Neural cell (in vitro differentiated cells): ENCODE results near the gene DCN. TPM values are rescaled to one million over a fixed set of nuclear protein-coding genes. Genes with fewer than 3 reads are reported as not detected.

ENCODE experiments used
- H2AFZ ChIP-seq: fragments of 200-600, 300-800 bp; sonication (generic), shearing (Covaris generic); 2 replicates; pipeline ENCODE4 v1.6.0; 2014; ENCODE audit warnings: low read depth, mild to moderate bottlenecking, antibody characterized with exemption, low read length, moderate library complexity
- H3F3A ChIP-seq: fragments of 200-600 bp; shearing (Covaris generic); 2 replicates; pipeline ENCODE4 v1.6.1; 2016; ENCODE audit warnings: mild to moderate bottlenecking, moderate library complexity, mixed read lengths, antibody characterized with exemption, low read length; ENCODE audit not compliant: insufficient read depth, poor library complexity, severe bottlenecking
- H3K27ac ChIP-seq: fragments of 200-600, 300-800 bp; sonication (generic), shearing (Covaris generic); 2 replicates; pipeline ENCODE4 v1.5.1; 2014; ENCODE audit warnings: mild to moderate bottlenecking, low read length, moderate library complexity
- H3K27me3 ChIP-seq: fragments of 300-800, 200-600 bp; sonication (generic), shearing (Covaris generic); 2 replicates; pipeline ENCODE4 v1.6.0; 2014; ENCODE audit warnings: mild to moderate bottlenecking, low read depth, low read length, moderate library complexity; ENCODE audit not compliant: insufficient read depth
- H3K36me3 ChIP-seq: fragments of 300-800, 200-600 bp; sonication (generic), shearing (Covaris generic); 2 replicates; pipeline ENCODE4 v1.5.1; 2014; ENCODE audit warnings: mild to moderate bottlenecking, antibody characterized with exemption, low read length, moderate library complexity; ENCODE audit not compliant: insufficient read depth
- H3K4me2 ChIP-seq: fragments of 300-800, 200-600 bp; sonication (generic), shearing (Covaris generic); 2 replicates; pipeline ENCODE4 v1.6.0; 2014; ENCODE audit warnings: mild to moderate bottlenecking, low read length
- H3K4me3 ChIP-seq: fragments of 300-800, 200-600 bp; sonication (generic), shearing (Covaris generic); 2 replicates; pipeline ENCODE4 v1.5.1; 2014; ENCODE audit warnings: mild to moderate bottlenecking, low read length, moderate library complexity
- H3K79me2 ChIP-seq: fragments of 200-600 bp; shearing (Covaris generic); replicated peaks from 2 replicates; pipeline ENCODE4 v1.6.0; 2014; ENCODE audit warnings: mild to moderate bottlenecking, low read length, moderate library complexity; ENCODE audit not compliant: insufficient read depth
- H3K9ac ChIP-seq: fragments of 300-800, 200-600 bp; sonication (generic), shearing (Covaris generic); 2 replicates; pipeline ENCODE4 v1.6.1; 2016; ENCODE audit warnings: mild to moderate bottlenecking, low read length, mixed read lengths
- H3K9me2 ChIP-seq: fragments of 200-600 bp; shearing (Covaris generic); 2 replicates; pipeline ENCODE4 v1.6.1; 2016; ENCODE audit warnings: mild to moderate bottlenecking, low read length, mixed read lengths; ENCODE audit not compliant: insufficient read depth
- H3K9me3 ChIP-seq: fragments of 200-600, 300-800 bp; sonication (generic), shearing (Covaris generic); 2 replicates; pipeline ENCODE4 v1.6.1; 2016; ENCODE audit warnings: mild to moderate bottlenecking, mixed run types, low read length, moderate library complexity, mixed read lengths
- H4K20me1 ChIP-seq: fragments of 200-600 bp; shearing (Covaris generic); 2 replicates; pipeline ENCODE4 v1.6.1; 2016; ENCODE audit warnings: mild to moderate bottlenecking, mixed run types; ENCODE audit not compliant: insufficient read depth
- CTCF ChIP-seq: fragments of 450-650 bp; IDR thresholded peaks from 2 replicates; pipeline ENCODE4 v1.5.1; 2014; ENCODE audit warnings: antibody characterized with exemption, mild to moderate bottlenecking, moderate library complexity; ENCODE audit not compliant: poor library complexity, severe bottlenecking
- EP300 ChIP-seq: fragments of 450-650 bp; conservative IDR thresholded peaks from 2 replicates; pipeline ENCODE4 v1.6.1; 2014; ENCODE audit warnings: antibody characterized with exemption, mild to moderate bottlenecking, moderate library complexity; ENCODE audit not compliant: poor library complexity, severe bottlenecking
- EZH2 ChIP-seq: fragments of 200-600, 300-800 bp; shearing (Covaris generic), sonication (generic); IDR thresholded peaks from 2 replicates; pipeline ENCODE4 v1.6.1; 2014; ENCODE audit warnings: antibody characterized with exemption, low read length, borderline replicate concordance, mild to moderate bottlenecking; ENCODE audit not compliant: insufficient read depth, poor library complexity, severe bottlenecking
- MXI1 ChIP-seq: fragments of 450-650 bp; conservative IDR thresholded peaks from 2 replicates; pipeline ENCODE4 v1.6.1; 2014; ENCODE audit warnings: antibody characterized with exemption, mild to moderate bottlenecking; ENCODE audit not compliant: poor library complexity, severe bottlenecking
- POLR2AphosphoS5 ChIP-seq: IDR thresholded peaks from 2 replicates; pipeline ENCODE4 v1.6.1; 2012
- RAD21 ChIP-seq: fragments of 450-650 bp; conservative IDR thresholded peaks from 2 replicates; pipeline ENCODE4 v1.6.1; 2014; ENCODE audit warnings: antibody characterized with exemption, mild to moderate bottlenecking, moderate library complexity
- SMC3 ChIP-seq: fragments of 450-650 bp; conservative IDR thresholded peaks from 2 replicates; pipeline ENCODE4 v1.6.1; 2014; ENCODE audit warnings: antibody characterized with exemption, mild to moderate bottlenecking, moderate library complexity; ENCODE audit not compliant: poor library complexity
- TAF1 ChIP-seq: IDR thresholded peaks from 2 replicates; pipeline ENCODE4 v1.6.1; 2012; ENCODE audit warnings: low read depth
- polyA plus RNA-seq: library from polyadenylated mRNA; depleted of rRNA; stranded (reverse); fragments of >200 nt; gene quantifications from 2 replicates; pipeline ENCODE4 v1.2.3, GENCODE V29; 2014
- TF ChIP-seq, protein P1 (sequence below): IDR thresholded peaks from 2 replicates; pipeline ENCODE4 v1.6.1; 2012; ENCODE audit warnings: borderline replicate concordance

Gene DCN
- polyA plus RNA-seq, 1 donor from 2014 or later, result not detected

DNA sequence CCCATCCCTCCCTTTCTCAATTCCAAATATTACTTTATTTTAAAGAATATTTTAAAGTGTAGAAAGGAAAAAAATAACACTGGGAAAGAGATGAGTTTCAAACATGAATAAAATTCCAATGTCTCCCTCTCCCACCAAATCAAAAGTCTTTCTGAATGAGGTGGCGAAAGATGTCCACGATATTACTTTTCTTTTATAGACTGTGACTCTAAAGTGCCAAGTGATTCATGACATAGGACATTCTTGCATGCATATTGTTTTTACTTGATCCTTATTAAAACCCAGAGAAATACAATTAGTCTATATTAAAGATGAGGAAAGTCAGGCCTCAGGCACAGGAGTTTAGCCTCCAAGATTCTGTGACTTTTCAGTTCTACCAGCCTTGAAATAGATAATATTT lies 55.3 kb downstream of the DCN start:
- Histone ChIP-seq H3K9me3 (no peaks in the 10 kb centered on the region), H3F3A (no peaks in the 10 kb centered on the region), H3K27me3 (no peaks in the 10 kb centered on the region), H4K20me1 (no peaks in the 10 kb centered on the region), H3K4me2 (no peak overlapping the region), H2AFZ (no peak overlapping the region), H3K4me3 (no peak overlapping the region), H3K27ac (no peak overlapping the region), H3K9me2 (no peaks in the 10 kb centered on the region), H3K79me2 (no peaks in the 10 kb centered on the region), H3K9ac (no peak overlapping the region), H3K36me3 (no peaks in the 10 kb centered on the region)
- TF ChIP-seq POLR2AphosphoS5, result no peak
- TF ChIP-seq SMC3, result no peak
- no peak for TF ChIP-seq CTCF
- TF ChIP-seq EP300, result no peak
- TF ChIP-seq RAD21, result no peak
- TF ChIP-seq, protein P1, sequence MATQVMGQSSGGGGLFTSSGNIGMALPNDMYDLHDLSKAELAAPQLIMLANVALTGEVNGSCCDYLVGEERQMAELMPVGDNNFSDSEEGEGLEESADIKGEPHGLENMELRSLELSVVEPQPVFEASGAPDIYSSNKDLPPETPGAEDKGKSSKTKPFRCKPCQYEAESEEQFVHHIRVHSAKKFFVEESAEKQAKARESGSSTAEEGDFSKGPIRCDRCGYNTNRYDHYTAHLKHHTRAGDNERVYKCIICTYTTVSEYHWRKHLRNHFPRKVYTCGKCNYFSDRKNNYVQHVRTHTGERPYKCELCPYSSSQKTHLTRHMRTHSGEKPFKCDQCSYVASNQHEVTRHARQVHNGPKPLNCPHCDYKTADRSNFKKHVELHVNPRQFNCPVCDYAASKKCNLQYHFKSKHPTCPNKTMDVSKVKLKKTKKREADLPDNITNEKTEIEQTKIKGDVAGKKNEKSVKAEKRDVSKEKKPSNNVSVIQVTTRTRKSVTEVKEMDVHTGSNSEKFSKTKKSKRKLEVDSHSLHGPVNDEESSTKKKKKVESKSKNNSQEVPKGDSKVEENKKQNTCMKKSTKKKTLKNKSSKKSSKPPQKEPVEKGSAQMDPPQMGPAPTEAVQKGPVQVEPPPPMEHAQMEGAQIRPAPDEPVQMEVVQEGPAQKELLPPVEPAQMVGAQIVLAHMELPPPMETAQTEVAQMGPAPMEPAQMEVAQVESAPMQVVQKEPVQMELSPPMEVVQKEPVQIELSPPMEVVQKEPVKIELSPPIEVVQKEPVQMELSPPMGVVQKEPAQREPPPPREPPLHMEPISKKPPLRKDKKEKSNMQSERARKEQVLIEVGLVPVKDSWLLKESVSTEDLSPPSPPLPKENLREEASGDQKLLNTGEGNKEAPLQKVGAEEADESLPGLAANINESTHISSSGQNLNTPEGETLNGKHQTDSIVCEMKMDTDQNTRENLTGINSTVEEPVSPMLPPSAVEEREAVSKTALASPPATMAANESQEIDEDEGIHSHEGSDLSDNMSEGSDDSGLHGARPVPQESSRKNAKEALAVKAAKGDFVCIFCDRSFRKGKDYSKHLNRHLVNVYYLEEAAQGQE, result no peak
- TF ChIP-seq EZH2, result no peak
- TF ChIP-seq TAF1, result no peak
- no peak for TF ChIP-seq MXI1

- Histone ChIP-seq H3K4me2 (no peak overlapping the region), H3K79me2 (no peaks in the 10 kb centered on the region)
- TF ChIP-seq POLR2AphosphoS5 (no peak), RAD21 (no peak), TAF1 (no peak), MXI1 (no peak), EP300 (no peak), SMC3 (no peak), EZH2 (no peak), CTCF (no peak)
- TF ChIP-seq, protein P1, result no peak
Observed at GRCh38 chr12:91126516-91126915, 56.1 kb downstream of the DCN start.

More at GRCh38 chr12:91126516-91126915, 56.1 kb downstream of the DCN start:
- Histone ChIP-seq H3K9ac (no peak overlapping the region), H2AFZ (no peak overlapping the region), H4K20me1 (no peaks in the 10 kb centered on the region), H3K9me2 (no peaks in the 10 kb centered on the region), H3K4me3 (no peak overlapping the region), H3K9me3 (no peaks in the 10 kb centered on the region), H3K36me3 (no peaks in the 10 kb centered on the region), H3F3A (no peaks in the 10 kb centered on the region), H3K27ac (no peak overlapping the region), H3K27me3 (no peaks in the 10 kb centered on the region)
